ENCODE data around the gene PRXL2C.

PRXL2C gene

GRCh38 chr9:96611302-96611701 lies 43.8 kb downstream of the PRXL2C start:
- no peak for ATAC-seq (replicated peaks)
- peaks cover 30 to 60% of the 10 kb centered on the region in 2 donors for H3K27me3 Mint-ChIP-seq

GRCh38 chr9:96609732-96610131 lies 45.4 kb downstream of the PRXL2C start:
- Mint-ChIP-seq H3K27me3 (peaks cover 31 to 46% of the 10 kb centered on the region in 2 donors), H3K36me3 (peaks cover 0 to 2% of the 10 kb centered on the region in 2 donors), H3K4me1 (no peaks in the 10 kb centered on the region), H3K9me3 (peaks cover 0 to 1% of the 10 kb centered on the region in 2 donors), H3K4me3 (no peak overlapping the region), H3K27ac (no peak overlapping the region)
- ATAC-seq (replicated peaks) = no peak
- DNase-seq = no peak

More at GRCh38 chr9:96611302-96611701, 43.8 kb downstream of the PRXL2C start:
- Mint-ChIP-seq H3K9me3 (peaks cover 0 to under 1% of the 10 kb centered on the region in 2 donors), H3K36me3 (peaks cover 0 to under 1% of the 10 kb centered on the region in 2 donors), H3K4me1 (no peaks in the 10 kb centered on the region), H3K27ac (no peak overlapping the region), H3K4me3 (no peak overlapping the region)
- DNase-seq = no peak

- DNase-seq (no peak), ATAC-seq (replicated peaks) (no peak)
- H3K4me3 Mint-ChIP-seq = no peak overlapping the region
- peaks cover 0 to 2% of the 10 kb centered on the region in 2 donors for H3K36me3 Mint-ChIP-seq
- H3K27me3 Mint-ChIP-seq = peaks cover 26 to 37% of the 10 kb centered on the region in 2 donors
- no peaks in the 10 kb centered on the region for H3K4me1 Mint-ChIP-seq
- peaks cover 0 to 1% of the 10 kb centered on the region in 2 donors for H3K9me3 Mint-ChIP-seq
- H3K27ac Mint-ChIP-seq = no peak overlapping the region
These were observed 47.1 kb downstream of the PRXL2C start for GRCh38 chr9:96607971-96608370.

- Mint-ChIP-seq H3K4me3 (no peak overlapping the region), H3K27ac (no peak overlapping the region)
- no peak for ATAC-seq (replicated peaks)
These were observed 49.8 kb downstream of the PRXL2C start for GRCh38 chr9:96605328-96605727.

GRCh38 chr9:96604004-96604319 lies 51.2 kb downstream of the PRXL2C start:
- Mint-ChIP-seq H3K4me1 (no peaks in the 10 kb centered on the region), H3K9me3 (peaks cover 0 to 1% of the 10 kb centered on the region in 2 donors), H3K27ac (no peak overlapping the region), H3K27me3 (peaks cover 10 to 11% of the 10 kb centered on the region in 2 donors), H3K4me3 (no peak overlapping the region), H3K36me3 (peaks cover 0 to 2% of the 10 kb centered on the region in 2 donors)
- no peak for DNase-seq
- no peak for ATAC-seq (replicated peaks)

More at GRCh38 chr9:96605328-96605727, 49.8 kb downstream of the PRXL2C start:
- H3K4me1 Mint-ChIP-seq = no peaks in the 10 kb centered on the region
- H3K9me3 Mint-ChIP-seq = peaks cover 0 to 1% of the 10 kb centered on the region in 2 donors
- no peak for DNase-seq
- H3K36me3 Mint-ChIP-seq = peaks cover 0 to 2% of the 10 kb centered on the region in 2 donors
- peaks cover 11 to 14% of the 10 kb centered on the region in 2 donors for H3K27me3 Mint-ChIP-seq

GRCh38 chr9:96603305-96604003 lies 51.7 kb downstream of the PRXL2C start:
- no peaks in the 10 kb centered on the region for H3K4me1 Mint-ChIP-seq
- H3K36me3 Mint-ChIP-seq = peaks cover 0 to 2% of the 10 kb centered on the region in 2 donors
- H3K9me3 Mint-ChIP-seq = peaks cover 0 to 1% of the 10 kb centered on the region in 2 donors
- H3K27ac Mint-ChIP-seq = no peak overlapping the region
- ATAC-seq (replicated peaks) = no peak
- no peak overlapping the region for H3K4me3 Mint-ChIP-seq
- DNase-seq = no peak
- H3K27me3 Mint-ChIP-seq = peaks cover 5 to 11% of the 10 kb centered on the region in 2 donors

GRCh38 chr9:96599298-96599697 lies 55.8 kb downstream of the PRXL2C start:
- Mint-ChIP-seq H3K27ac (no peak overlapping the region), H3K36me3 (no peaks in the 10 kb centered on the region), H3K4me3 (no peak overlapping the region), H3K4me1 (no peaks in the 10 kb centered on the region), H3K9me3 (peaks cover 0 to 1% of the 10 kb centered on the region in 2 donors), H3K27me3 (peaks cover 7 to 13% of the 10 kb centered on the region in 2 donors)
- no peak for ATAC-seq (replicated peaks)
- DNase-seq = no peak

GRCh38 chr9:96596601-96597111 lies 58.5 kb downstream of the PRXL2C start:
- peaks cover 0 to 1% of the 10 kb centered on the region in 2 donors for H3K9me3 Mint-ChIP-seq
- peaks cover 7 to 29% of the 10 kb centered on the region in 2 donors for H3K27me3 Mint-ChIP-seq
- H3K27ac Mint-ChIP-seq = no peak overlapping the region
- H3K36me3 Mint-ChIP-seq = no peaks in the 10 kb centered on the region
- H3K4me3 Mint-ChIP-seq = no peak overlapping the region
- DNase-seq = no peak
- ATAC-seq (replicated peaks) = no peak
- H3K4me1 Mint-ChIP-seq = no peaks in the 10 kb centered on the region

Data from stimulated activated naive B cell treated with anti-CD40 and anti-IgM and Interleukin-4, amounts not matched to agents 10 μg/mL and 1 μg/mL and 100 μg/mL, for 72 hours (primary cell).